Cardiac fibroblast (primary cell): Measurements from ENCODE around the gene THSD1.
A peak's percentile ranks its signal among the peaks of the same experiment; 100 is the strongest.

Experiments used
- DNase-seq, 2 donors: peaks; one replicate each; pipeline versions ENCODE4 v3.0.0 to v3.0.0-alpha.2; 2010; ENCODE audit warnings: low read depth in 2 of 2
- H3K4me3 ChIP-seq, 2 donors: replicated peaks in 1 of 2; 1 replicate in 1 of 2; 2 replicates in 1 of 2; pipeline ENCODE4 v1.5.1; 2011; ENCODE audit warnings: low read depth in 2 of 2, low read length in 2 of 2, mild to moderate bottlenecking in 2 of 2, moderate library complexity in 1 of 2
- TF ChIP-seq, protein P1 (sequence below): IDR thresholded peaks from one replicate; pipeline ENCODE4 v1.5.1; 2011; ENCODE audit warnings: low read depth, mild to moderate bottlenecking, low read length, inconsistent platforms

Gene THSD1

DNA sequence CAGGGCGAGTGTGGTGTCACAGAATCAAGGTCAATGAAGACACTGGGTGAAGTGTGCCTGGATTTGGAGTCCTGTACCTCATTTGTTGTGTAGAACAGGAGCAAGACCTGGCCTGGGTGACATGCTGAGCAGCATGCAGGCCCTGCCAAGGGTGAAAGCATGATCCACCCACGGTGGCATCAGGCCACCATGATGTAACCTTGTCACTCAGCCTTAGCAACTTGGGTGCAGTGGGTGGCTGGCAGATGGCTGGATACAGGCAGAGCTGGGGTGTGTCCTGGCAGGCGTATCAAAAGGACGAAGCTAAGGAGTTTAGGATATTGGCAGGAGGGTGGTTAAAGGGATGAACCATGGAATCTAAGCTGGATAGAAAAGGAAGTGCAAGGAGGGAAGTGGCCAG is 10.3 kb downstream of the THSD1 start:
- H3K4me3 ChIP-seq, result no peak overlapping the region
- DNase-seq, result no peak
- TF ChIP-seq, protein P1, sequence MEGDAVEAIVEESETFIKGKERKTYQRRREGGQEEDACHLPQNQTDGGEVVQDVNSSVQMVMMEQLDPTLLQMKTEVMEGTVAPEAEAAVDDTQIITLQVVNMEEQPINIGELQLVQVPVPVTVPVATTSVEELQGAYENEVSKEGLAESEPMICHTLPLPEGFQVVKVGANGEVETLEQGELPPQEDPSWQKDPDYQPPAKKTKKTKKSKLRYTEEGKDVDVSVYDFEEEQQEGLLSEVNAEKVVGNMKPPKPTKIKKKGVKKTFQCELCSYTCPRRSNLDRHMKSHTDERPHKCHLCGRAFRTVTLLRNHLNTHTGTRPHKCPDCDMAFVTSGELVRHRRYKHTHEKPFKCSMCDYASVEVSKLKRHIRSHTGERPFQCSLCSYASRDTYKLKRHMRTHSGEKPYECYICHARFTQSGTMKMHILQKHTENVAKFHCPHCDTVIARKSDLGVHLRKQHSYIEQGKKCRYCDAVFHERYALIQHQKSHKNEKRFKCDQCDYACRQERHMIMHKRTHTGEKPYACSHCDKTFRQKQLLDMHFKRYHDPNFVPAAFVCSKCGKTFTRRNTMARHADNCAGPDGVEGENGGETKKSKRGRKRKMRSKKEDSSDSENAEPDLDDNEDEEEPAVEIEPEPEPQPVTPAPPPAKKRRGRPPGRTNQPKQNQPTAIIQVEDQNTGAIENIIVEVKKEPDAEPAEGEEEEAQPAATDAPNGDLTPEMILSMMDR, result no peak

GRCh38 chr13:52394586-52394985 is 11.4 kb downstream of the THSD1 start:
- DNase-seq, result no peak
- TF ChIP-seq, protein P1, result no peak
- no peak overlapping the region for H3K4me3 ChIP-seq

DNA sequence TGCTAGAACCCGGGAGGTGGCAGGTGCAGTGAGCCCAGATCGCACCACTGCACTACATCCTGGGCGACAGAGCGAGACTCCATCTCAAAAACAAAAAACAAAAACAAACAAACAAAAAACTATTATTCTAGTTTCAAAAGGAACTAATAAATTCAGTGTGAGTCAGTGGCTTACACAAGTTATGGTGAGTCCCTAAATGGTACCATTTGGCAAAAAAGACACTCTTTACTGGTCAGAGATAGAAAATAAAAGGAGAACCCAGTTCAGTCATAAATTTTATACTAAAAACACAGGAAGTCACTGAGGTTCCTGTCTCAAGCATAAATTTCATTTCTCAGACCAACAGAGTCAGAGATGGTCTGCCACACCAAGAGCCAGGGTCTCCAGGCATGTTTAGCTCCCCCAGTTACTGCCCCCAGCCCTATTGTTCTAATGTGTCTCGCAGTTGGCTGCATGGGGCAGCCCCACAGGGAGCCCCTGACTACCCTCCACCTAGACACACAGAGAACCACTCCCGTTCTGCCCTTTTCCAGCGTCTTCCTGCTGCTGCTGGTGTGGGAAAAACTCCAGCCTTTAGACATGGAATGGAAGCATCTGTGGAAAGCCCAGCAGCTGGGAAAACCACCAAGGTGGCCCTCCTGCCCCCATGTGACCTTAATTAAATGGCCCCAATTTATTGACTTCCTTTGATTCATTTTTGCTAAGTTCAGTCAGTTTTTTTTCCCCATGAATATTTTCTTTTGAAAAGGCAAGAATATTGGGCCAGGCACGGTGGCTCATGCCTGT is 12.2 kb downstream of the THSD1 start:
- TF ChIP-seq, protein P1, result no peak
- H3K4me3 ChIP-seq, result no peak overlapping the region
- no peak for DNase-seq

GRCh38 chr13:52387721-52388120 is 18.3 kb downstream of the THSD1 start:
- no peak for DNase-seq
- TF ChIP-seq, protein P1, result no peak
- H3K4me3 ChIP-seq, result no peak overlapping the region

- no peak overlapping the region for H3K4me3 ChIP-seq
- TF ChIP-seq, protein P1, result no peak
- DNase-seq, result no peak
These were observed 20.1 kb downstream of the THSD1 start for GRCh38 chr13:52385870-52386269.

- peak in 1 of 2 donors; percentile 30 for DNase-seq
- TF ChIP-seq, protein P1, result no peak
- H3K4me3 ChIP-seq, result no peak overlapping the region
These were observed 22.6 kb downstream of the THSD1 start for GRCh38 chr13:52383366-52383765.

- TF ChIP-seq, protein P1, result no peak
- no peak overlapping the region for H3K4me3 ChIP-seq
- DNase-seq, result no peak
These were observed 27.7 kb downstream of the THSD1 start for GRCh38 chr13:52378312-52378711.
